Measurements from ENCODE around the gene SNCB. TPM values are rescaled to one million over a fixed set of nuclear protein-coding genes. Genes with fewer than 3 reads are reported as not detected.

SNCB gene
- total and polyA plus RNA-seq, 11 donors: 0.23 TPM; not detected in 10

GRCh38 chr5:176625512-176625911 lies 4.8 kb downstream of the SNCB start:
- ATAC-seq: no peak
- no peaks in the 10 kb centered on the region for H3K36me3 ChIP-seq
- H3K4me3 ChIP-seq: no peak overlapping the region
- no peak overlapping the region for H3K27ac ChIP-seq
- H3K27me3 ChIP-seq: peaks cover 22 to 94% (median 58%) of the 10 kb centered on the region in 9 donors
- no peak for DNase-seq
- TF ChIP-seq CTCF (IDR thresholded peaks at IDR 0.05): no peak
- no peak for TF ChIP-seq POLR2A (IDR thresholded peaks at IDR 0.05)
- WGBS, 4 donors: 60 to 75% (median 65%) methylated on average over 2 of the region's 2 CpGs
- peaks cover 0 to 26% (median 9%) of the 10 kb centered on the region in 12 donors for H3K4me1 ChIP-seq
- H3K9me3 ChIP-seq: no peaks in the 10 kb centered on the region
- intact Hi-C loops (cut with DNase I): no loop called here

- Histone ChIP-seq H3K4me1 (peaks cover 0 to 26% (median 9%) of the 10 kb centered on the region in 12 donors), H3K9me3 (no peaks in the 10 kb centered on the region), H3K36me3 (no peaks in the 10 kb centered on the region), H3K27me3 (peaks cover 22 to 94% (median 58%) of the 10 kb centered on the region in 9 donors), H3K27ac (no peak overlapping the region), H3K4me3 (no peak overlapping the region)
- 65 to 72% (median 67%) methylated on average over 9 of the region's 9 CpGs for WGBS, 4 donors
- TF ChIP-seq POLR2A (IDR thresholded peaks at IDR 0.05): no peak
- no peak for TF ChIP-seq CTCF (IDR thresholded peaks at IDR 0.05)
- DNase-seq (no peak), ATAC-seq (no peak)
- intact Hi-C loops (cut with DNase I): no loop called here
Measured at GRCh38 chr5:176624938-176625337, 5.4 kb downstream of the SNCB start.

- TF ChIP-seq POLR2A (IDR thresholded peaks at IDR 0.05) (no peak), CTCF (IDR thresholded peaks at IDR 0.05) (no peak)
- DNase-seq (no peak), ATAC-seq (no peak)
- peaks cover 23 to 94% (median 58%) of the 10 kb centered on the region in 9 donors for H3K27me3 ChIP-seq
- no peaks in the 10 kb centered on the region for H3K36me3 ChIP-seq
- intact Hi-C loops (cut with DNase I): no loop called here
- H3K4me1 ChIP-seq: peaks cover 0 to 26% (median 8%) of the 10 kb centered on the region in 12 donors
- 53 to 79% (median 71%) methylated on average over 4 of the region's 4 CpGs for WGBS, 4 donors
- no peaks in the 10 kb centered on the region for H3K9me3 ChIP-seq
- H3K4me3 ChIP-seq: no peak overlapping the region
- H3K27ac ChIP-seq: no peak overlapping the region
Measured at GRCh38 chr5:176624142-176624541, 6.2 kb downstream of the SNCB start.

- Histone ChIP-seq H3K9me3 (no peaks in the 10 kb centered on the region), H3K27me3 (peaks cover 30 to 94% (median 62%) of the 10 kb centered on the region in 9 donors), H3K36me3 (no peaks in the 10 kb centered on the region), H3K4me1 (peaks cover 0 to 30% (median 11%) of the 10 kb centered on the region in 12 donors), H3K27ac (no peak overlapping the region), H3K4me3 (no peak overlapping the region)
- intact Hi-C loops (cut with DNase I): no loop called here
- DNase-seq (no peak), ATAC-seq (peak in 2 of 4 donors; percentile 20 to 41)
- 20 to 38% (median 29%) methylated on average over 2 to 13 of the region's 13 CpGs for WGBS, 4 donors
- TF ChIP-seq CTCF (IDR thresholded peaks at IDR 0.05) (no peak), POLR2A (IDR thresholded peaks at IDR 0.05) (no peak)
Measured at GRCh38 chr5:176621661-176622079, 8.7 kb downstream of the SNCB start.
